Measurements from ENCODE around the gene VGLL4. TPM values are rescaled to one million over a fixed set of nuclear protein-coding genes. Genes with fewer than 3 reads are reported as not detected.
"Not testable (repeated sequence)": the region's sequence is repeated elsewhere in the genome, so short reads cannot be mapped to it uniquely, and the experiment has no call there.

Gene VGLL4
- total RNA-seq, 1 donor from 2014 or later: 26.2 TPM

DNA sequence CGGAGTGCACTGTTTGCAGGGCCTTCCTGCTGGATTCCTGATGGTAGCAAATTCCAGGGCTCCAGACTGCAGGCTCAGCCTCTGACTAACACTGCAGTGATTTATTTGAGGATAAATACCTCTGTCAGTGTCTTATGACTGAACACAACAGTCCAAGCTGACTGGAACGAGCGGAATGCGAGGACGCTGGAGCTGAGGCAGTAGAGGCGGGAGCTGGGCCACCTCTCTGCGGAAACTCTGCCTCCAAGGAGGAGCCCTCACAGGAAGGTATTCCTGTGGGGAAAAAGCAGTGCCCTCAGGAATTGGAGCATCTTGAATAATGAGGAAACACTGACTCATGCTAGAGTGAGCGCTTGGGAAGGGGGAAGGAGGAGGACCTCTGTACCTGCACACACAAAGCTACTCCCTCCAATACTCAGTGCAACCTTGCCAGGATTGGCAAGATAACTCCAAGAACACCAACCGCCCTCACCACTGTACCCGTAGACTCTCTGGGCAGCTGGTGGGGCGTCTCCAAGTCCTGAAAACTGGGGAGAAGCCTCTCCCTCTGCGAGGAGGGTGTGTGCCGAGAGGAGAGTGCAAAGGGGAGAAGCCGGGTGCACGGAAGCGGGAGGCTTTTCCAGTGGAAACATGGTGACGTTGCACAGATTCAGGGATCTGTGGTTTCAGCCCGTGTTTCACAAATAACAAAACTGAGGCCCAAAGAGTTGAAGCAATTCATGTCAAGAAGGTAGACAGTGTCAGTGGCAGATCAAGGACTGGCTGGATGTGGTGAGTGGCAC lies 43.0 kb downstream of the VGLL4 start:
- ATAC-seq: peak; percentile 88
- intact Hi-C loops (cut with micrococcal nuclease): no loop called here
- DNase-seq: peak; percentile 78

DNA sequence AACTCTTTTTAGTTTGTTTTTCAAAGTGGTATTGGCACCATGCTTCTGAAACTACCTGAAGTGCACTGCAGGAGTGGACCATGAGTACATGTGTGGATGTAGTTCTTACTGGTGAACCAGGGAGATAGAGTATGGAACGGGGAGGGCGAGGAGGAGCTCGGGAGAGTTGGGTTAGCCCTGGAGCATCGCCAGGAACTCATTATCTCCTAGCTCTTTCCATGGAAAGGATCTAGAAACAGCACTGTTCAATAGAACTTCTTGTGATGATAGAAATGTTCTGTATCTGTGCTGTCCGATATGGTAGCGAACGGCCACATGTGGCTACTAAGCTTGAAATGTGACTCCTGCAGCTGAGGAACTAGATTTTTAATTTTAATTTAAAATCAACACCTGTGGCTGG lies 47.3 kb downstream of the VGLL4 start:
- intact Hi-C loops (cut with micrococcal nuclease): no loop called here
- DNase-seq (no peak), ATAC-seq (peak; percentile 14)

DNA sequence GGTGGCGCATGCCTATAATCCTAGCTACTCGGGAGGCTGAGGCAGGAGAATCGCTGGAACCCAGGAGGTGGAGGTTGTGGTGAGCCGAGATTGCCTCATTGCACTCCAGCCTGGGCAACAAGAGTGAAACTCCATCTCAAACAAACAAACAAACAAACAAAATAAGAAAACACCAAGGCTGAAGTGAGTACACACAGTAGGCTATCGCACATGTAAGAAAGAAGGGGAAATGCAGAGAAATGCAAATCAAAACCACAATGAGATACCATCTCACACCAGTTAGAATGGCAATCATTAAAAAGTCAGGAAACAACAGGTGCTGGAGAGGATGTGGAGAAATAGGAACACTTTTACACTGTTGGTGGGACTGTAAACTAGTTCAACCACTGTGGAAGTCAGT lies 48.7 kb downstream of the VGLL4 start:
- intact Hi-C loops (cut with micrococcal nuclease); DNase-seq; ATAC-seq: not testable (repeated sequence)

DNA sequence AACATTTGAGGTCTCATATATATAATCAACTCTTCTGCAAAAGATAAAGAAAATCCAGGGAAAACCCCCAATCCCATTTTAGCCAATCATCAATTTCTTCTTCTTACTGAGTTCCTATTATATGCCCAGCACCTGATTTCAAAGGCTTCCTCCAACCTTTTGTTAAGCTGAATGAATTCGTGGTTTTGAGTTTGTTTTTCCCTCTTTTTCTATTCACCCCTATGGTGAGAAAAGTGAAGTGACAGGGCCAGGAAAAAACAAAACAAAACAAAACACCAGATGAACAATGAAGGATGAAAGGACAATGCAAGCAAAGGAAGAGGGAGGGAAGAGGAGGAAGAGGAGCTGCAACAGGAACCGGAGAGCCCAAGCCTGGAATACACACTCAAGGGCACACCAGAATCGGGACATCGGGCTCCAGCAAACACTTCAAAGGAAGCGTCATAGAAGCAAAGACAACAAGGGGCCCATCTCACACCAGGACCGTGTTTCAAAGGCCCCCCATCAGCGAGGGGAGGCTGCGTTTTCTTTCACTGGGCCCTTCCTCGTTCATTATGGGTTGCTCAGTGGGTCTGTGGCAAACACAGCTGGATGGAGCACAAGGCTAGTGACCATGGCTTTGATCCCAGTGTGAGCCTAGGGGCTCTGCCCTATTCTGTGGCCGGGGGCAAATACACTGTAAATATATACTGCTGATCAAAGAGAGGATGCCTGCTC lies 50.2 kb downstream of the VGLL4 start:
- no peak for DNase-seq
- intact Hi-C loops (cut with micrococcal nuclease): no loop called here
- no peak for ATAC-seq

DNA sequence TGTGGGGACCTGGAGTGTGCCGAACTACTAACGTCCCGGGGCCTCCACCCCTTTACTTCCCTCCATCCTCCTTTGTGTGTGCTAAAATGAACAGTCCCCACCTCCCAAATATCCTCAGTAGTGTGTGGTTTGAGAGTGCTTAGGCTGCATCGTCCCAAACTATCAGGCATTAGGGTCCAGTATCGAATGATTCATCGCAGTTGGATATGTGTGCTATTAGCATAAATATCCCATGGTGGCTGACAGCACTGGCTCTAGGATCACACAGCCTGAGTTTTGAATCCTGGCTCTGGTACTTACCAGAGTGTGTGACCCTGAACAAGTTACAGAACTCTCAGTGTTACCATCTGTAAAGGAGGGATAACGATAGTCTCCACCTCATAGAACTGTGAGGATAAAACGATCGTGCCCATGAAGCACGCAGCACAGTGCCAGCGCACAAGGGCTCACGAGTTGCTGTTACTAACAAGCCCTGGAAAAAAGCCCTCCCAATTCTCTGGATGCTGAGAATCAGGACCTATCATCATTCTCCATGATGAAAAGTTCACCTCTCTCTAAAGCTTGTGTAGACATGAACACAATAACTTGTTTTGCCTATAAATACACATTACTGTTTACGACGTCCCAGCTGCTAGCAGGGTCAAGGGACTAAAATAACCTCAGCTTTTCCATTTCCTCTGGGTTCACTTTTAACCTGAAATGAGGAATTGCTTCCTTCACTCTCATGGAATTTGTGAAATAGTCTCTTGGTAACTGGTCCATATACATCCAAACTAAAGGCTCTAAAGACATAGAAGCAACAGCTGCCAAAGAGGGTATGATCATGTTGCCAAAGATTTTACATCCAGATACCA lies 51.0 kb downstream of the VGLL4 start:
- no peak for DNase-seq
- intact Hi-C loops (cut with micrococcal nuclease): no loop called here

DNA sequence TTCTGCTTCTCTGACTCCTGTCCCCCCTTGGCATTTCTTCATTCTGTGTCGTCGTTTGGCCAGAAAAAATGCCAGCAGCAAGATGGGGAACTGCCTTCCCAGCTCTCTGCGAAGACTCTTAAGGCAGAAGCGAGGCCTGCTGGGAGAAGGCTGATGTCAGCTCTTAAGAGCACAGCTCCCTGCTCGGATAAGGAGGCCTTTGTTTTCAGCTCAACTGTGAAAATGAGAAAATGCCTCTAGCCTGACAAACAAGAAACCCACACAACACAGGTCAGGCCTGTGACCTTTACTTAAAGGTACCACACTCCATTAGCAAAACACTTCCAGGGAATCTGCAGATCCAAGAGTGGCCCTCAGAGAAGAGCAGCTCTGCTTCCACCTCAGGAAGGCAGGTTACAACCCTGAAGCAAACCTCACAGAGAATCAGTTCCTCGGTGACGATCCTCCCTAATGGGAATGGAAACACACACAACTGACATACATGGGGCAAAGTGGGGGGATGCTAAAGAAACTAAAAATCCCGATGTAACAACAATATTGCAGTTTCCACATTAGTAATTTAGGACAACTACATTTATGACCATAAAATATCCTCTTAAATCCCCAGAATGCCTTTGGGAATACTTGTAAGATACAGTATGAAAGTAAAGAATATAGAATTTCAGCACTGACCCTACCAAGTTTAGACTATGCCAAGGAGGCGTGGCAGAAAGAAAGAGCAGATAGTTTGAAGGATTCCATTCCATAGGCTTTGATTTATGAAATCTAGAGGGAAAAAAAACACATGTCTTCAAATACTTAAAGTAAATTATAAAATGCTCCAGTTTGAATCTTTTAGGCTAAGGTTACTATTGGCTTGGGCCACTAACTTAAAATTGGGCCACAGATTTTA lies 52.1 kb downstream of the VGLL4 start:
- DNase-seq (peak; percentile 63), ATAC-seq (peak; percentile 86)
- intact Hi-C loops (cut with micrococcal nuclease): no loop called here

More for the DNA sequence above, 51.0 kb downstream of the VGLL4 start:
- ATAC-seq: peak; percentile 11

DNA sequence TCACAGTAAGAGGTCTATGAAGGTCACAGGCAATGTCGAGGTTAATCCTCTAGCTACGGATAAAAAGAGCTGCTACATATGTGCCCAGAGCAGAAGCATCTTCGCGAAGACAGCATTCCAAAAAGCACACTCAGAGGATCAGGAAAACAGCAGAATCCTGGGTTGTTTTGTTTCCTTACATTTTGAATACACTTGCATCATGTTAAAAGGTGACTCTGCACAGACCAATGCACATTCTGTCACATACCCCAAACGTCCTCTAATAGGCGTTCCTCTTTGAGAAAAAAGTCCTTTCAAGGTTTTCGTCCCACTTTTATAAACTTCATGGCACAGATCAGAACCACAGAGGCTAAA lies 52.7 kb downstream of the VGLL4 start:
- DNase-seq (no peak), ATAC-seq (no peak)
- intact Hi-C loops (cut with micrococcal nuclease): no loop called here

DNA sequence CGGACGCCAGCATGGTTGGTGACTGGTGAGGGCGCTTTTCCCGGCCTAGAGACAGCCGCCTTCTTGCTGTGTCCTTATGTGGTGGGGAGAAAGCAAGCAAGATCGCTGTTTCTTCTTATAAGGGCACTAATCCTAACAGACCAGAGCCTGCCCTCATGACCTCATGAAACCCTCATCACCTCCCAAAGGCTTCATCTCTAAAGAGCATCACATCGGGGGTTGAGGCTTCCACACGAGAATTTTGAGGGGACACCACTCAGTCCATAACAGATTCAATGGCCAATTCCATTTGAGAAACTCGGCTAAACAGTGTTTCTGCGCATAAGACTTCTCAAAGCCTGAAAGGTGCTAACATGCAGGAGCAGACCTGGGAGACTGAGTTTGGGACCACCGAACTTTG lies 54.0 kb downstream of the VGLL4 start:
- no peak for DNase-seq
- no peak for ATAC-seq
- intact Hi-C loops (cut with micrococcal nuclease): loop anchor here (10.0 kb wide), 1 partner anchor 45 kb away; no protein-coding TSS in a partner anchor

DNA sequence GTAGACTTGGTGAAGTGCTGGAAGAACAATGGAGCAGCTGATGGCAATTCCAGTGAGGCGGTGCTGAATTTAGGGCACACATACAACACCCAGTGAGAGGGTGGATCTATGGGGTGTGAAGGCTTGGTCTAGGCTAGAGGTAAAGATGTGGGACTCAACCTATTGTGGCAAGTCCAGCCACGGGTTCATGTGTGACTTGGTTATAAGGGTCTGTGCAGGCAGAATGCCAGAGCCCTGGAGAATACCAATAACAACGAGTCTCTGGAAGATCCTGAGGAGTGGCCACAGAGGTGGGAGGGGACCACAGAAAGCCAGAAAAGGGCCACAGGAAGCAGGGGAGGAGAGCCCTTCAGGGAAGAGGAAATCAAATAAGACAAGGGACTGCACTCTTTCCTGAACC lies 55.0 kb downstream of the VGLL4 start:
- ATAC-seq (no peak), DNase-seq (no peak)
- intact Hi-C loops (cut with micrococcal nuclease): loop anchor here (10.0 kb wide), 1 partner anchor 46 kb away; no protein-coding TSS in a partner anchor

DNA sequence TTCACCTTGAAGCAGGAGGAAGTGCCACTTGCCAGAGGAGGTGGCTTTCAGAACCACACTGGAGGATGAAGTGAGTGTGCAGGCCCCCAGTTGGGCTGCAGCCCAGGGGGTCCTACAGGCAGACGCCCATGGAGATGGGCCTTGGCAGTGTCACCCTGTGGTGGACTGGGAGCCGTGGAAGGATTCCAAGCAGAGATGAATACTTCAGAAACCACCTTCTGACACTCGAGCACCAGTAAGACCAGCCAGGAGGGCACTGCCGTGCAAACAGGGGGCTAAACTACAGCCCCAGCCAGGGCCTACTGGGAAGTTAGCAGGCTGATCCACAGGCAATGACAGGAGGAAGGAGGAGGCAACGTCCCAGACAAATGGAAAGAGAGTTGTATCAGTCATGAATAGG lies 55.4 kb downstream of the VGLL4 start:
- no peak for DNase-seq
- intact Hi-C loops (cut with micrococcal nuclease): loop anchor here (10.0 kb wide), 1 partner anchor 46 kb away; no protein-coding TSS in a partner anchor
- ATAC-seq: no peak

DNA sequence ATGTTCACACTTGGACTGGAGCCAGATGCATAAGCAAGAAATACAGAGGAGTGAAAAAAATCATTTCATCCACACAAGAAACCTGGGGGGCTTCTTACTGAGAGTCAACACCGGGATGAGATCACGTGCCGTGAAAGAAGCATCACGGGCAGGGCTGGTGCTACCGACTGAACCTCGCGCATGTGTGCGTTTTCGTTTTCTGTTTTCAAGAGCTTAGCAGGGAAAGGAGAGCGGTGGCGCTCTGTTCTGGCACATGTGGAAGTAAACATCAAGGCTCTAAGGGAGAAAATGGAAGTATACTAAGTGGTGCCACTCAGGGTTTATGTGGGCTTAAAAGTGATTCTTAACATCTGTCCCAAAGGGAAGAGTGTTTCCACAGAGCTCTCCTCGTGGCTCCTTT lies 55.9 kb downstream of the VGLL4 start:
- DNase-seq: no peak
- intact Hi-C loops (cut with micrococcal nuclease): loop anchor here (10.0 kb wide), 1 partner anchor 47 kb away; no protein-coding TSS in a partner anchor
- no peak for ATAC-seq

DNA sequence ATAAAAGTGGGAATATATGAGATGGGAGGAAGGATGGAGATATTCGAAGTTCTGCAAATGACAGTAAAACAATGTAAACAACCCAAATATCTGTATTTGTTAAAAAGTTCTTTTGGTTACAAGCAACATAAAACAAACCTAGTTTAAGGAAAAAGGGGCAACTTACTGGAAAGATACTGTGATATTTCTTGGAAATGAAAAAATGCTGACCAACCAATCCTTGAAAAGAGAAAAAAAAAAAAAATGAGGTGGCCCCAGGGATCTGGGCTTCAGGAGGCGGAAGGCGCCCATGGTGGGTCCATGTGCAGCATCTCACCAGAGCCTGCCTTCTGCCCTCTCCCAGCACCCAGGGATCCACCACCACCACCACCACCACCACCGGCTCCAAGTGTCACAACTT lies 59.1 kb downstream of the VGLL4 start:
- ATAC-seq (no peak), DNase-seq (no peak)

DNA sequence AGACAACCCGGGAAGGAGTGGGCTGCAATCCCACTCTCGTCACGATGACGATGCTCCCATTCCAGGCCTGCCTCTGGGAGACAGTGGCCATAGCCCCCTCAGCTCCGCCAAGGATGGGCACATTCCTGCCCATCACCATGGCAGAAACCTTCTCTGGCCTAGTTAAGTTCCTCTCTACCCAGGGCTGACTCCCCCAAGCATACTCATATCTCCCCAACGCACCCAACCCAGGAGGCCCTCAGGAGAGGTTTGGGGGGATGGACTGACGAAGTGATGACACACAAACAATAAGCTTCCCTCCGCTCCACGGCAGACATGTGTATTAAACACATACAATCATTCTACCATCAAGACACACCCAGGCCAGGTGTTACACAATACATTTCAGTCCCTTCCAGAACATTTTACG lies 60.1 kb downstream of the VGLL4 start:
- ATAC-seq (no peak), DNase-seq (no peak)
- intact Hi-C loops (cut with micrococcal nuclease): loop anchor here (10.0 kb wide), 1 partner anchor 51 kb away; no protein-coding TSS in a partner anchor

More for the DNA sequence above, 59.1 kb downstream of the VGLL4 start:
- intact Hi-C loops (cut with micrococcal nuclease): loop anchor here (10.0 kb wide), 1 partner anchor 50 kb away; no protein-coding TSS in a partner anchor

DNA sequence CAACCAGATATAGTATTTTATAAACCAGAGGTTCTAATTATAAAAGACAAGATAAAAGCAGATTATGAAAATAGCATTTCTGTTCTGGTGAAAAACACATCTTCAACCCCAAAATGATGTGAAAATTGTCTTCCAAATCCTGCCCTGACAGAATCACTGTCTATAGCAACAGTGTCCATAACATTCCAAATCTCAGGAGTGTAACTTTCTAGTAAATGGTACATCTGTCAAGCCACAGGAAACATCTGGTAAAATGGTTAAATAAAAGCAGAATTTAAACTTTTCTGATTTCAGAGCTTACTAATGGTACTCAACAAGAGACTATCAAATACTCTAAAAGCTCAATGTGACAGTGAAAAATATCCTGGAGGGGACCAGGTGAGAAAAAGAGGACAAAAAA lies 60.5 kb downstream of the VGLL4 start:
- DNase-seq (no peak), ATAC-seq (peak; percentile 27)
- intact Hi-C loops (cut with micrococcal nuclease): loop anchor here (10.0 kb wide), 1 partner anchor 52 kb away; no protein-coding TSS in a partner anchor

DNA sequence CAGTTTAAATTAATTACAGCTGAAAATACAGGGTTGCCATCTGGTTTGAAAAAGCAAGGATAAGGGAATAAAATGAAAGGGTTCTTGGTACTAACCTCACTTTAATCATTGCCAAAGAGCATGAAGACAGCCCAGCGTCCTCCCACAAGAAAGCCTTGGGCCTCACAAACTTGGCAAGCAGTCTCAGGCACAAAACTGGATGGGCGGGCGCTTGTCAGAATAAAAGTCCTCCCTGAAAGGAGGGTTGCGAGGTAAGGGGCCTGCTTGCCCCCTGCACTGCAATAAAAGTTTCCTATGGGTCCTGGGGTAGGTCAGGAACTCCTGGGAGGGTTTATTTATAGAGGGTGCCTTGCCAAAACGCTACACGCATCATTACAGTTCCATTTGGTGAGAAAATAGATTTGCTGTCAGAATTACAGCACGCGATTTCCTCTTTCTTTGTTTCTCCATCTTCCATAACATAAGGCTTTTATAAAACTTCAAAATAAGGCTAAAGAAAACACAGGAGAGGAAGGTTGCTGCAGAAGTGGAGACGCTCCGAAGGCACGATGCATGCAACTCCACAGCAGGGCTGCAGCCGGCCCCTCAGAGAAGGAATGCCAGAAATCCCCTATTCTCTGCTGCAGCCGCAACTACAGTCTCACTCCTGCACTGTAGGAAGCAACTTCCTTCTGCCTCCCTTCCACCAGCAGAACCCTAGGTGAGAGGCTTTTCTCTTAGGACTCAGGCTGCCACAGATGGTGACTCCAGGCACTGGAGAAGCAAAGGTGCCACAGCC lies 61.3 kb downstream of the VGLL4 start:
- intact Hi-C loops (cut with micrococcal nuclease): loop anchor here (10.0 kb wide), 1 partner anchor 52 kb away; no protein-coding TSS in a partner anchor
- ATAC-seq: peak; percentile 88
- DNase-seq: peak; percentile 71

DNA sequence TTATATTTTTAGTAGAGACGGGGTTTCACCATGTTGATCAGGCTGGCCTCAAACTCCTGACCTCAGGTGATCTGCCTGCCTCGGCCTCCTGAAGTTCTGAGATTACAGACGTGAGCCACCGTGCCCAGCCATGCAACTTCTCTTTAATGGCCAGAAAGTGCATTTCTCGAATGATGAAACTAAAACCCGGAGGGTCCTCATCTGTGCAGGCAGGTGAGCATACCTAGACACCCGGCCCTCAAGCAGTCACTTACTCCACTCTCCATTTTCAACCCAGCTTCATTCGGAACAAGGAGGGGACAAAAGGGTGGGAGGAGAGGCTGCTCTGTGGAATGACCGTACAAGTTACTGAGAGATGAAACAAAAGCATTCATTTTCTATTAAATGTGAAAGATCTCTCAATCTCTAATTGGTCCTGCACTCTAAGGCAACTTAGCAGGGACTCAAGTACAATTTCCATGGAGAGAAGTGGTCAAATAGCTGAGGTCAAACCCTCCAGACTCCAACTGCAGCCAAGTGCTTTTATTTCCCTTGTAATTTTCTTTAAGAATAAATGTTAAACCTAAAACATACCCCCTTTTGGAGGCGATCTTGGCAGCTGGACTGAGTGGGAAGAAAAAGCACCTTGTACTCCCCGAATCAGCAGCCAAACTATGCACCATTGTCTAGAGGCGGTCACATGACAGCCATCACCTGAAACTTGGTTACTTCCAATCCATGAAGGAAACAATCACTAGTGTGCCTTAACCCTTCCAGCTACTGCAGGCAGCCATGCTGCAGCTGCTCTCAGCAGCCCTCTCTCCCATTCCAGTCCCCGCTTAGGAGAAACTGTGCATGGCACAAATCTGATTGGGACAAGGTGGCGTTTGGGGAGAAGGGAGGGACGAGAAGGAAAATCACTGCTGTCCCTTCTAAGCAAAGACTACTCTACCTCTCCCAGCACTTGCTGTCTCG lies 62.2 kb downstream of the VGLL4 start:
- intact Hi-C loops (cut with micrococcal nuclease): loop anchor here (10.0 kb wide), 1 partner anchor 53 kb away; no protein-coding TSS in a partner anchor
- ATAC-seq: peak; percentile 59
- DNase-seq: no peak

Measured in left ventricle myocardium superior (tissue), 1 donor.